A549 (cell line): ENCODE results near the gene TTC3. TPM values are rescaled to one million over a fixed set of nuclear protein-coding genes. Genes with fewer than 3 reads are reported as not detected.
"Not testable (repeated sequence)": the region's sequence is repeated elsewhere in the genome, so short reads cannot be mapped to it uniquely, and the experiment has no call there.

Source experiments
- ATAC-seq, 2 experiments: fragments of 200-7000 bp in 1 of 2; fragments of >200 bp in 1 of 2; cut with Nextera tagmentation in 1 of 2; cut with Tn5 transposase in 1 of 2; 3 replicates each; pipeline versions ENCODE4 v1.8.0 to v1.9.1; 2018 to 2020; ENCODE audit warnings: mild to moderate bottlenecking in 1 of 2, moderate library complexity in 1 of 2
- CTCF ChIA-PET: fragments of 300-600 bp; sonication (Branson Sonifier 250); formaldehyde crosslinking; extraction: SDS; loops from one replicate; lab custom pipeline; 2021; ENCODE audit warnings: antibody characterized with exemption, inconsistent platforms; lab: Yijun Ruan, JAX
- POLR2A ChIA-PET: fragments of 350-600 bp; formaldehyde crosslinking; extraction: SDS; loops from one replicate; lab custom pipeline; 2021; ENCODE audit warnings: antibody characterized with exemption, inconsistent platforms; lab: Yijun Ruan, JAX
- DNase-seq, 2 experiments: peaks; one replicate each; pipeline versions ENCODE4 v3.0.0 to v3.0.0-alpha.2; 2011 to 2016; ENCODE audit warnings: low read depth in 1 of 2, low spot score in 1 of 2
- FAIRE-seq: peaks from 2 replicates; lab custom pipeline; 2011; peaks lifted over from hg19 to GRCh38; lab: Jason Lieb, UNC
- H3K27ac ChIP-seq, 2 experiments: fragments of >200 bp; sonication (Bioruptor Twin); formaldehyde crosslinking; 3 replicates each; pipeline ENCODE4 v1.5.1; 2016 to 2017
- H3K4me1 ChIP-seq: fragments of >200 bp; sonication (Bioruptor Twin); formaldehyde crosslinking; 3 replicates; pipeline ENCODE4 v1.6.1; 2016
- H3K4me2 ChIP-seq: fragments of >200 bp; sonication (Bioruptor Twin); formaldehyde crosslinking; 3 replicates; pipeline ENCODE4 v1.6.1; 2016
- H3K4me3 ChIP-seq: fragments of >200 bp; sonication (Bioruptor Twin); formaldehyde crosslinking; 3 replicates; pipeline ENCODE4 v1.5.1; 2016
- H3K9me3 ChIP-seq: fragments of >200 bp; sonication (Bioruptor Twin); formaldehyde crosslinking; 3 replicates; pipeline ENCODE4 v1.6.1; 2016
- HDAC2 ChIP-seq: fragments of 200-600 bp; sonication (generic); IDR thresholded peaks from 2 replicates; pipeline ENCODE4 v1.6.1; 2016
- HOXB13 ChIP-seq: fragments of 250-450 bp; sonication (Bioruptor Pico); IDR thresholded peaks from 2 replicates; pipeline ENCODE4 v1.5.0; 2020; ENCODE audit warnings: low read depth, mild to moderate bottlenecking, moderate library complexity
- HOXB5 ChIP-seq: fragments of 250-450 bp; sonication (Bioruptor Pico); IDR thresholded peaks from 2 replicates; pipeline ENCODE4 v1.5.0; 2020; ENCODE audit warnings: mild to moderate bottlenecking, moderate library complexity
- JUNB ChIP-seq: fragments of >200 bp; sonication (Bioruptor Twin); formaldehyde crosslinking; IDR thresholded peaks from 2 replicates; pipeline ENCODE4 v1.6.1; 2016
- KDM5A ChIP-seq: fragments of 200-600 bp; sonication (generic); IDR thresholded peaks from 2 replicates; pipeline ENCODE4 v1.6.1; 2016; ENCODE audit warnings: antibody characterized with exemption, mild to moderate bottlenecking
- MAFK ChIP-seq: fragments of 450-650 bp; IDR thresholded peaks from 2 replicates; pipeline ENCODE4 v1.6.1; 2014; ENCODE audit not compliant: partially characterized antibody
- MAZ ChIP-seq: fragments of 150-350 bp; IDR thresholded peaks from 2 replicates; pipeline ENCODE4 v1.6.1; 2014; ENCODE audit warnings: antibody characterized with exemption, low read depth, low read length, borderline replicate concordance
- MYC ChIP-seq: IDR thresholded peaks from 2 replicates; pipeline ENCODE4 v1.6.1; 2012; ENCODE audit warnings: mild to moderate bottlenecking, inconsistent platforms, low read length, improper control_type of control experiment, borderline replicate concordance
- NPAS2 ChIP-seq: fragments of 250-450 bp; sonication (Bioruptor Pico); IDR thresholded peaks from 2 replicates; pipeline ENCODE4 v1.8.0; 2022; ENCODE audit warnings: mild to moderate bottlenecking, moderate library complexity, borderline replicate concordance
- PHF8 ChIP-seq: fragments of 200-600 bp; sonication (generic); IDR thresholded peaks from 2 replicates; pipeline ENCODE4 v1.6.1; 2016; ENCODE audit warnings: low read depth, mild to moderate bottlenecking, antibody characterized with exemption, moderate library complexity, borderline replicate concordance
- RAD21 ChIP-seq, 2 experiments: fragments of >200 bp in 1 of 2; sonication (Bioruptor Twin) in 1 of 2; formaldehyde crosslinking in 1 of 2; IDR thresholded peaks in 1 of 2; conservative IDR thresholded peaks in 1 of 2; 2 replicates in 1 of 2; 3 replicates in 1 of 2; pipeline ENCODE4 v1.6.1; 2012 to 2018; ENCODE audit warnings: inconsistent platforms in 1 of 2
- ZFP36 ChIP-seq: fragments of 450-650 bp; IDR thresholded peaks from 2 replicates; pipeline ENCODE4 v1.6.1; 2014; ENCODE audit warnings: borderline replicate concordance; ENCODE audit not compliant: partially characterized antibody
- WGBS: methylation state at CpG from one replicate; pipeline ENCODE4 v1.1.6; 2017; ENCODE audit errors: missing lambda C conversion rate; 5-methylcytosine and 5-hydroxymethylcytosine counted together
- polyA plus RNA-seq, 4 experiments: library from polyadenylated mRNA; depleted of rRNA in 3 of 4; stranded (reverse); fragments of >200 nt; fragmentation: RNase III in 1 of 4; extraction: RNeasy Plus Mini Kit Qiagen cat#74134 plus additional on column Dnase treatment in 1 of 4; gene quantifications; 2 replicates in 3 of 4; 3 replicates in 1 of 4; pipeline ENCODE4 v1.2.3, GENCODE V29; 2011 to 2017
- TF ChIP-seq, protein P1 (sequence below): IDR thresholded peaks from 2 replicates; pipeline ENCODE4 v1.6.1; 2012; ENCODE audit warnings: low read depth, borderline replicate concordance
- TF ChIP-seq, protein P2 (sequence below): IDR thresholded peaks from 2 replicates; pipeline ENCODE4 v1.6.1; 2012

The TTC3 gene
- polyA plus RNA-seq, 2 of the 4 experiments (the other 2 are of a cell fraction), result 34.2 to 62.2 TPM

DNA sequence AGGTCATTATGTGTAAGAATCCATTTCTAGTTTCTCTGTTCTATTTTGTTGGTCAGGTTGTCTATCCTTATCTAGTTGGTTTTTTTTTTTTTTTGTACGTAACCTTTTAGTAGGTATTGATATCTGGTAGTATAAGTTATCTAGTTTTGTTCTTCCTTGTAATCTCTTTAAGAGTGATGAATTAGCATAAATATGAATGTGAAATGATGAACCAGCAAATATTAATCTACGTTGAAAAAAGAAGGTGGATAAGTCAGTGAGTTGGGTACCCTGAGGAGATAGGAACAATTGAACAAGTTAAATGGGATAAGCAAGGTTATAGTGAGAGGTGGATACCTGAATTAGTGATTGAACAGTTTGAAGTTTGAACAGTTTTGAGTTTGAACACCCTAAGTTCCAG, 33.9 kb downstream of the TTC3 start:
- Histone ChIP-seq H3K4me2 (no peak overlapping the region), H3K4me1 (no peaks in the 10 kb centered on the region), H3K27ac (no peak overlapping the region), H3K9me3 (0 out of 3 replicates have a peak, but pooled peaks cover 4% of the 10 kb centered on the region), H3K4me3 (no peak overlapping the region)
- FAIRE-seq, result no peak
- POLR2A ChIA-PET, result no interaction called here
- WGBS, result 92% methylated on average over 2 of the region's 2 CpGs
- no peak for ATAC-seq
- no peak for DNase-seq
- CTCF ChIA-PET, result no interaction called here
- TF ChIP-seq MAFK, result peak; percentile 34
- TF ChIP-seq, protein P1, sequence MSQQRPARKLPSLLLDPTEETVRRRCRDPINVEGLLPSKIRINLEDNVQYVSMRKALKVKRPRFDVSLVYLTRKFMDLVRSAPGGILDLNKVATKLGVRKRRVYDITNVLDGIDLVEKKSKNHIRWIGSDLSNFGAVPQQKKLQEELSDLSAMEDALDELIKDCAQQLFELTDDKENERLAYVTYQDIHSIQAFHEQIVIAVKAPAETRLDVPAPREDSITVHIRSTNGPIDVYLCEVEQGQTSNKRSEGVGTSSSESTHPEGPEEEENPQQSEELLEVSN, result no peak

DNA sequence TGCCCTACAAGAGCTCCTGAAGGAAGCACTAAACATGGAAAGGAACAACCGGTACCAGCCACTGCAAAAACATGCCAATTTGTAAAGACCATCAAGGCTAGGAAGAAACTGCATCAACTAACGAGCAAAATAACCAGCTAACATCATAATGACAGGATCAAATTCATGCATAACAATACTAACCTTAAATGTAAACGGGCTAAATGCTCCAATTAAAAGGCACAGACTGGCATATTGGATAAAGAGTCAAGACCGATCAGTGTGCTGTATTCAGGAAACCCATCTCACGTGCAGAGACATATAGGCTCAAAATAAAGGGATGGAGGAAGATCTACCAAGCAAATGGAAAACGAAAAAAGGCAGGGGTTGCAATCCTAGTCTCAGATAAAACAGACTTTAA, 38.0 kb downstream of the TTC3 start:
- H3K4me3 ChIP-seq, H3K27ac ChIP-seq, CTCF ChIA-PET, H3K4me2 ChIP-seq, POLR2A ChIA-PET, H3K4me1 ChIP-seq, DNase-seq, H3K9me3 ChIP-seq, FAIRE-seq, ATAC-seq: not testable (repeated sequence)
- 91% methylated on average over 5 of the region's 6 CpGs for WGBS

DNA sequence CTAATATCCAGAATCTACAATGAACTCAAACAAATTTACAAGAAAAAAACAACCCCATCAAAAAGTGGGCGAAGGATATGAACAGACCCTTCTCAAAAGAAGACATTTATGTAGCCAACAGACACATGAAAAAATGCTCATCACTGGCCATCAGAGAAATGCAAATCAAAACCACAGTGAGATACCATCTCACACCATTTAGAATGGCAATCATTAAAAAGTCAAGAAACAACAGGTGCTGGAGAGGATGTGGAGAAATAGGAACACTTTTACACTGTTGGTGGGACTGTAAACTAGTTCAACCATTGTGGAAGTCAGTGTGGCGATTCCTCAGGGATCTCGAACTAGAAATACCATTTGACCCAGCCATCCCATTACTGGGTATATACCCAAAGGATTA, 41.2 kb downstream of the TTC3 start:
- H3K27ac ChIP-seq, DNase-seq, H3K4me1 ChIP-seq, ATAC-seq, FAIRE-seq, POLR2A ChIA-PET, H3K4me2 ChIP-seq, H3K9me3 ChIP-seq, CTCF ChIA-PET, H3K4me3 ChIP-seq: not testable (repeated sequence)
- WGBS, result 100% methylated on average over 1 of the region's 3 CpGs

DNA sequence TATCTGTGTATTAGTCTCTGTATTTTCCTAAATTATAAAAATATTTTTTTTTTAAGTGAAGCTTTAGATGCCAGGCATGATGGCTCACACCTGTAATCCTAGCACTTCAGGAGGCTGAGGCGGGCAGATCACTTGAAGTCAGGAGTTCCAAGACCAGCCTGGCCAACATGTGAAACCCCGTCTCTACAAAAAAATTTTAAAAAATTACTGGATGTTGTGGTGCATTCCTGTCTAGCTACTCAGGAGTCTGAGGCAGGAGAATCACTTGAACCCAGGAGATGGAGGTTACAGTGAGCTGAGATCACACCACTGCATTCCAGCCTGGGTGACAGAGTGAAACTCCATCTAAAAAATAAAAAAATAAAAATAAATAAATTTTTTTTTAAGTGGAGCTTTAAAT, 43.4 kb downstream of the TTC3 start:
- not testable (repeated sequence) for ATAC-seq, H3K4me2 ChIP-seq

DNA sequence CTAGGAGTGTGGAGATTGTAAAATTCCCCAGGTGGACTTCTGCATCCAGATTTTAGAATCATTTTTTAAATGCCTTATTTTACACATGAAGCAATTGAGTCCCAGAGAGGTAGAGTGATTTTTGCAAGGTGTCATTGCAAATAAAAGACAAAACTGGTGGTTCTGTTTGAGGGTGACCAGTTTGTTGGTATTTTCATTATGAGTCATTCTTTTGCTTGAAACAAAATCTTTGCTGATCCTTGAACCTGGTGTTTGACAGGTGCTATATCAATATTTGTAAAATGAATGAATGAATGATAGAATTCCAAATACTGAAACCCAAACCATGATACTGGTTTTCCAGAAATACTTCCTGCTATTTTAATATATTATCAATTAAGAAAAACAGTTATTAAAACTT, 44.1 kb downstream of the TTC3 start:
- Histone ChIP-seq H3K27ac (no peak overlapping the region), H3K9me3 (no peaks in the 10 kb centered on the region), H3K4me1 (peaks cover 6% of the 10 kb centered on the region; the same call in 2 of the 3 replicates), H3K4me2 (no peak overlapping the region), H3K4me3 (no peak overlapping the region)
- CTCF ChIA-PET, result no interaction called here
- no peak for ATAC-seq
- DNase-seq, result no peak
- FAIRE-seq, result no peak
- TF ChIP-seq HDAC2 (no peak), ZFP36 (no peak)
- POLR2A ChIA-PET, result no interaction called here

More for the DNA sequence above, 43.4 kb downstream of the TTC3 start:
- POLR2A ChIA-PET, DNase-seq, CTCF ChIA-PET, FAIRE-seq, H3K9me3 ChIP-seq, H3K27ac ChIP-seq, H3K4me1 ChIP-seq, H3K4me3 ChIP-seq: not testable (repeated sequence)
- 85% methylated on average over 2 of the region's 2 CpGs for WGBS

DNA sequence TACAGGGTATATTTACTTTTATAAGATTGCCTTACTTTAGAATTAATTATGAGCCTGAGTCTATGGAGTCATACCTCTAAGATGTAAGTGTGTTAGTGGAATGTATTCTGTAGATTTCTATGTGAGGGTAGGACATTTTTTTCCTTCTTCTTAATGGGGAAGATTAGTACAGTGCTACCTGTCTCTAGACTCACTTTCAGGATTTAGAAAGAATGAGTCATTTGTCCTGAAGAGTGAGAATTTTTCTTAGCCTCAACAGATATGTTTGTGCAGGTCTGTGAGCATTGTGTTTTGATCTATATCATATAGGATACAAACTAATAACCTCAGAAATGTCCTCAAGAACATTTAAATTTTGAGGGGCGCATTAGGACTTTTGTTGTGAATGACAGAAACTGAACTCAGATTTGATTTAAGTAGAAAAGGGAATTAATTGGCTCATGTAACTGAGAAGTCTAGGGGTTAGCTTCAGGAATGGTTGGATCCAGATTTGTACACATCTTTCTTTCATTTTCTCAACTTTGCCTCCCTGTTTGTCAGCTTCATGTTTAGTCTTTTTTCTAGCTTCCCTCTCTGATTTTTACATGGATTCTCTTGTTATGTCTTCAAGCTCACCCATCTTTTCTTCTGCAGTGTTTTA, 45.3 kb downstream of the TTC3 start:
- no peak for FAIRE-seq
- Histone ChIP-seq H3K4me1 (peaks cover 6% of the 10 kb centered on the region; the same call in 2 of the 3 replicates), H3K4me2 (no peak overlapping the region), H3K9me3 (no peaks in the 10 kb centered on the region), H3K27ac (no peak overlapping the region), H3K4me3 (no peak overlapping the region)
- POLR2A ChIA-PET, result no interaction called here
- no peak for ATAC-seq
- CTCF ChIA-PET, result no interaction called here
- WGBS, result 0% methylated on average over 1 of the region's 1 CpG
- no peak for DNase-seq
- no peak for TF ChIP-seq KDM5A
- TF ChIP-seq, protein P2, sequence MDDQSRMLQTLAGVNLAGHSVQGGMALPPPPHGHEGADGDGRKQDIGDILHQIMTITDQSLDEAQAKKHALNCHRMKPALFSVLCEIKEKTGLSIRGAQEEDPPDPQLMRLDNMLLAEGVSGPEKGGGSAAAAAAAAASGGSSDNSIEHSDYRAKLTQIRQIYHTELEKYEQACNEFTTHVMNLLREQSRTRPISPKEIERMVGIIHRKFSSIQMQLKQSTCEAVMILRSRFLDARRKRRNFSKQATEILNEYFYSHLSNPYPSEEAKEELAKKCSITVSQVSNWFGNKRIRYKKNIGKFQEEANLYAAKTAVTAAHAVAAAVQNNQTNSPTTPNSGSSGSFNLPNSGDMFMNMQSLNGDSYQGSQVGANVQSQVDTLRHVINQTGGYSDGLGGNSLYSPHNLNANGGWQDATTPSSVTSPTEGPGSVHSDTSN, result no peak
- TF ChIP-seq HOXB13 (CRISPR knock-in tag), result no peak
- no peak for TF ChIP-seq NPAS2
- TF ChIP-seq JUNB, result no peak
- TF ChIP-seq MYC, result no peak
- no peak for TF ChIP-seq MAZ
- TF ChIP-seq PHF8, result no peak
- no peak for TF ChIP-seq HOXB5
- TF ChIP-seq RAD21 (conservative IDR thresholded peaks at IDR 0.05 in 1 of 2, IDR thresholded peaks at IDR 0.05 in 1 of 2), result no peak
